Measurements from ENCODE around the gene NPRL2. TPM values are rescaled to one million over a fixed set of nuclear protein-coding genes. Genes with fewer than 3 reads are reported as not detected.

Gene NPRL2
- total and polyA plus RNA-seq, 2 of the 13 experiments (the other 11 are each of a cell fraction or from before 2014, with no cell fraction given): 30.6 to 51.4 TPM

DNA sequence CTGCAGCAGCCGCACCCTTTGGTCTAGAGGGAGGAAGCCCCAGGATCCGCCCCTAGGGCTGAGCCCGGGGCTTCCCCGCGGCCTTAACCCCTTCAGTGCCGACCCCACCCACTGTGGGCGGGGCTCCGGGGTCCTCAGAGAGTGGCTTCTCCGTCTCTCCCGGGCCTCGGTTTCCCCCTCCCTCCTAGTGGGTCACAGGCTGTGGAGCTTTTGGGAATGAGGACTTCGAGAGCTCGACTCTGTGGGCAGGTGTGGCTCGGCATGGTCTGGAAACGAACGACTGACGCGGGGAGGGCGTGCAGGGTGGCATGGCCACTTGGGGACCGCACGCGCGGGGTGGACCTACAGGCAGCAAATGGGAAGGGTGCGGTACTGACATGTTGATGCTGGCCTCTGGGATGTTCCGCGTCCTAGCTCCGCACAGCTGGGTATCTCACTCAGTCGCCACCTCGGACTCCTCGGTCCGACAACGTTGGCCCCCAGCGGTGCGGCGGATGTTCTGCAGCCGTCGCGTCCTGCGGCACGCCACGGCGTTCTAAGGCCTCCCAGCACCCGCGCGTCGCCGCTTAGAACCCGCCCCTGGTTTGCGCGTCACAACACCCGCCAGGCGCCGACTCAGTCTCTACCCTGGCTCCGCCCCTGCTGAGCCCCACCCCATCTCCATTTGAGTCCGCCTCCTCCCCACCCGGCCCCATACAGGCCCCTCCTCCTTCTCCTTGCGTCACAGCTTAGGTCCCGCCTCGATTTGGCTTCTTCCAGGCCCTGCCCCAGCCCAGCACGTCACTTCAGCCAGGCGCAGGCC lies 51.5 kb downstream of the NPRL2 start, which contains the start of the genes HYAL3 and NAA80 (continued):
- TF ChIP-seq NR1H2 (CRISPR knock-in tag; IDR thresholded peaks at IDR 0.05; ENCODE audit: borderline replicate concordance, low read depth) (0 out of 2 replicates have a peak, but pooled peaks have one; percentile 60), HOXA3 (CRISPR knock-in tag; IDR thresholded peaks at IDR 0.05) (peak; percentile 14; the same call in 1 of the 2 replicates), BHLHE40 (IDR thresholded peaks at IDR 0.05; ENCODE audit: low read length) (0 out of 2 replicates have a peak, but pooled peaks have one; percentile 22), ZSCAN31 (CRISPR knock-in tag; IDR thresholded peaks at IDR 0.05; ENCODE audit: low read depth) (peak; percentile 94), RCOR2 (CRISPR knock-in tag; IDR thresholded peaks at IDR 0.05) (no peak), TARDBP (CRISPR knock-in tag; IDR thresholded peaks at IDR 0.05) (peak; percentile 60), ZNF101 (CRISPR knock-in tag; IDR thresholded peaks at IDR 0.05; ENCODE audit: borderline replicate concordance, low read depth) (no peak), ZNF703 (CRISPR knock-in tag; IDR thresholded peaks at IDR 0.05; ENCODE audit: borderline replicate concordance) (peak; percentile 62; the same call in 1 of the 2 replicates), ZNF431 (CRISPR knock-in tag; IDR thresholded peaks at IDR 0.05; ENCODE audit: borderline replicate concordance, low read depth) (peak; percentile 78; the same call in 1 of the 2 replicates), HOXA5 (CRISPR knock-in tag; IDR thresholded peaks at IDR 0.05) (peak; percentile 24; the same call in 1 of the 2 replicates), MTA3 (CRISPR knock-in tag; IDR thresholded peaks at IDR 0.05) (no peak), SP140L (CRISPR knock-in tag; IDR thresholded peaks at IDR 0.05; ENCODE audit: borderline replicate concordance) (no peak), GMEB2 (CRISPR knock-in tag; IDR thresholded peaks at IDR 0.05; ENCODE audit: low read depth) (0 out of 2 replicates have a peak, but pooled peaks have one; percentile 27), SYNCRIP (IDR thresholded peaks at IDR 0.05; ENCODE audit: insufficient read depth, low read depth, low read length) (no peak), ONECUT2 (CRISPR knock-in tag; IDR thresholded peaks at IDR 0.05) (no peak), TFDP1 (CRISPR knock-in tag; IDR thresholded peaks at IDR 0.05; ENCODE audit: borderline replicate concordance) (no peak; the same call in 1 of the 2 replicates), SOX13 (IDR thresholded peaks at IDR 0.05) (no peak), SOX13 (CRISPR knock-in tag; conservative IDR thresholded peaks at IDR 0.05 in 1 of 2, IDR thresholded peaks at IDR 0.05 in 1 of 2) (no peak), ZEB1 (IDR thresholded peaks at IDR 0.05; ENCODE audit: insufficient replicate concordance, low read depth) (peak; percentile 72), POLR2AphosphoS5 (IDR thresholded peaks at IDR 0.05; ENCODE audit: low read depth, low read length) (peak; percentile 80)
- TF ChIP-seq, protein P1, sequence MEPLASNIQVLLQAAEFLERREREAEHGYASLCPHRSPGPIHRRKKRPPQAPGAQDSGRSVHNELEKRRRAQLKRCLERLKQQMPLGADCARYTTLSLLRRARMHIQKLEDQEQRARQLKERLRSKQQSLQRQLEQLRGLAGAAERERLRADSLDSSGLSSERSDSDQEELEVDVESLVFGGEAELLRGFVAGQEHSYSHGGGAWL (CRISPR knock-in tag; IDR thresholded peaks at IDR 0.05): no peak; the same call in 1 of the 2 replicates
- TF ChIP-seq, protein P2, sequence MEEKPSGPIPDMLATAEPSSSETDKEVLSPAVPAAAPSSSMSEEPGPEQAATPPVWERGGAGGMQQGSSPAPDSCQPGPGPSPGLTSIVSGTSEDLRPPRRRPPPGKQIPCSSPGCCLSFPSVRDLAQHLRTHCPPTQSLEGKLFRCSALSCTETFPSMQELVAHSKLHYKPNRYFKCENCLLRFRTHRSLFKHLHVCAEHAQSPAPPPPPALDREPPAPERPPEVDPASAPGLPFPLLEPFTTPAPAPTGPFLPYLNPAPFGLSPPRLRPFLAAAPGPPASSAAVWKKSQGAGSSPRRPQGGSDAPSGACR (CRISPR knock-in tag; IDR thresholded peaks at IDR 0.05): no peak; the same call in 1 of the 2 replicates

Data from HepG2 (cell line).